Subcutaneous adipose tissue (tissue), 4 donors: ENCODE data around the gene RAB44. TPM values are rescaled to one million over a fixed set of nuclear protein-coding genes. Genes with fewer than 3 reads are reported as not detected.

ENCODE experiments used
- total RNA-seq, 4 donors: library from RNA; depleted of rRNA; stranded (reverse); fragments of >200 nt; gene quantifications; one replicate each; pipeline ENCODE4 v1.1.0, GENCODE V29; 2016
- TF ChIP-seq, protein P1 (sequence below): fragments of 450-650 bp; IDR thresholded peaks from one replicate; pipeline ENCODE4 v1.5.1; 2016; ENCODE audit warnings: low read depth, mild to moderate bottlenecking, control low read depth, antibody characterized with exemption, moderate library complexity

The RAB44 gene
- total RNA-seq, 4 donors from 2014 or later = 0.51 to 1.3 (median 0.82) TPM; not detected in 1

- TF ChIP-seq, protein P1, sequence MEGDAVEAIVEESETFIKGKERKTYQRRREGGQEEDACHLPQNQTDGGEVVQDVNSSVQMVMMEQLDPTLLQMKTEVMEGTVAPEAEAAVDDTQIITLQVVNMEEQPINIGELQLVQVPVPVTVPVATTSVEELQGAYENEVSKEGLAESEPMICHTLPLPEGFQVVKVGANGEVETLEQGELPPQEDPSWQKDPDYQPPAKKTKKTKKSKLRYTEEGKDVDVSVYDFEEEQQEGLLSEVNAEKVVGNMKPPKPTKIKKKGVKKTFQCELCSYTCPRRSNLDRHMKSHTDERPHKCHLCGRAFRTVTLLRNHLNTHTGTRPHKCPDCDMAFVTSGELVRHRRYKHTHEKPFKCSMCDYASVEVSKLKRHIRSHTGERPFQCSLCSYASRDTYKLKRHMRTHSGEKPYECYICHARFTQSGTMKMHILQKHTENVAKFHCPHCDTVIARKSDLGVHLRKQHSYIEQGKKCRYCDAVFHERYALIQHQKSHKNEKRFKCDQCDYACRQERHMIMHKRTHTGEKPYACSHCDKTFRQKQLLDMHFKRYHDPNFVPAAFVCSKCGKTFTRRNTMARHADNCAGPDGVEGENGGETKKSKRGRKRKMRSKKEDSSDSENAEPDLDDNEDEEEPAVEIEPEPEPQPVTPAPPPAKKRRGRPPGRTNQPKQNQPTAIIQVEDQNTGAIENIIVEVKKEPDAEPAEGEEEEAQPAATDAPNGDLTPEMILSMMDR = no peak
Observed at GRCh38 chr6:36753671-36754405, 56.2 kb downstream of the RAB44 start.

DNA sequence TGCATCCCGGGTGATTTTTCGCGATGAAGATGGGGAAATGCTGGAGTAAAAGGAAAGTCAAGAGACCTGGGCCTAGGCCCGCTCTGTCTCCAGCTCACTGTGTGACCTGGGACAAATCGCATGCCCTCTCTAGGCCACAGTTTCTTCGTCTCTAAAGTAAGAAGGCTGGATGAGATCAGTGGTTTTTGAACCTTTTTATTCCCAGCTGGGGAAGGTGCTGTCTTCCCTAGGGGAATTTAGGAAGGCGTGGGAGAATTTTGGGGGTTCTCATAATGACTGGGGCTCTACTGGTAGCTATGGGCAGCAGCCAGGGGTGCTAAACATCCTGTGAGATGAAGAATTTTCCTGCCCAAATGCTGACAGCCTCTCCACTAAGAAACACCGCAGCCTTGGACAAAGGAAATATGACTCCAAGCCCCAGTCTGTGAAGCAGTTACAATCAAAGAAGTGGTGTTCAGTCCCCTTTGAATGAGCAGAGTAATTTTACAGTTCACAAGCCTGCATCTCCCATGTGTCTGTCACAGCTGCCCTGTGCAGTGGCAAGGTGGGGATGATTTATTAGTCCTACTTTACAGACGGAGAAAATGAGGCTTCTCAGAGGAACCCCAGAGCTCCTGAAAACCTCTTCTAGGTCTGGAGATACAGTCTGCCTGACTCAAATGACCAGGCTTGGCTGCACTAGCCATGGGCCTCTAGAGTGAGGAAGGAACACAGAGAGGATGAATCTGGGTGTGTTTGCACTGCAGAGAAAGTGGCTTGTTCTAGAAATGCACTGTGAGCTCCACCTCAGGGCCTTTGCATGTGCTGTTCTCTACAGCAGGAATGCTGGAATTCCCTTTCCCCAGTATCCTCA is 57.2 kb downstream of the RAB44 start:
- TF ChIP-seq, protein P1 = no peak

DNA sequence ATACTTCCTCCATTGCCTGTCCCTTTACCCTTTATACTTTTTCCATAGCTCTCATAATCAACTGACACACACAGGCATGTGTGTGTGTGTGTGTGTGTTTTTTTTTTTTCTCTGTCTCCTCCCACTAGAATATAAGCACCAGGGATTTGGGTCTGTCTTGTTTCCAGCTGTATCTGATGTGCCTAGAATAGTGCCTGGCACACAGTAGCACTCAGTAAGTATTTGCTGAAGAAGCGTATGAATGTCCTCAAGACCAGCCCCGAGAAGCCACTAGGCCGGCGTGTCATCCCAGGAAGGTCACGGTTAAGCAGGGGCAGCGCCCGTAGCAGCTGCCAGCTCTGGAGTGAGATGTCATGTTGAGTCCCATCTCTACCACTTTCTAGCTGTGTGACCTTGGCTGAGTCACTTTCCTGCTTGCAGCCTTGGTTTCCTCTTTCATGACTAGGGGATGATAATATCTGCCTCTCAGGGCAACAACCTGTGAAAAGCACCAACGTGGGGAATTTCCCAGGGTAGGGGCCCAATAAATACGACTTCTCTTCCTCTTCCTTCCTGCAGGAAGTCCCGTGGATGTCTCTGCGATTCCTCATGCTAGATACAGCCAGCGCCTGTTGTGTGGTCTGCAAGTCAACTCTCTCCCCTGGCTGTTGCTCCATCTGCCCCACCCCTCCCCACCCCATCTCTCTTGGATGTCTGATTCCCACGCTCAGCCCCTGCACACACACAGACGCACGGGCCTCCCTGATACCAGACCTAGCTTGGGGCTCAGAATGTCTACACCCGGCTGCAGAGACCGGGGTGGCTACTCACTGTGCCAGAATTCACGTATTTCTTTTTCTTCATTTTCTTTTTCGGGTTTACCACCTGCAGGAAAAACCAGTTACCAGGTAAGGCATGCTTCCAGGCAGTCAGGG is 58.1 kb downstream of the RAB44 start:
- TF ChIP-seq, protein P1 = no peak

- TF ChIP-seq, protein P1 = no peak
Observed at GRCh38 chr6:36756786-36757185, 59.2 kb downstream of the RAB44 start.

DNA sequence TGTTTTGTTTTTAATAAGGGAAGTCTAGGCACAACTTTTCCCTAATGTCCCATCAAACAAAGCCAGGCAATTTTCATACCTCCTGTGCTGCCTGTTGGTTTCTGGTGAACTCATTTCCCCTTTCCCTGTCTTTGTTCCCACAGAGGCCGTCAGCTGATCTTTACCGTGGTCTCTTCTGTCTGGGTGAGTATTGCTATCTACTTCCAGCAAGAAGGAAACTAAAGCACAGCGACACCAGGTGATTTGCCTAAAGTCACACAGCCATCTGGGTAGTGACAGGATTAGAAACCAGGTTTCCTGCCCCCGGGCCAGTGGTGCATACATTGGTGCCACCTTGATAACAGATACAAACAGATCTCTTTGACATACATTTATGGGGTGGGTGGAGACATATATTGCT is 59.6 kb downstream of the RAB44 start:
- TF ChIP-seq, protein P1 = no peak

DNA sequence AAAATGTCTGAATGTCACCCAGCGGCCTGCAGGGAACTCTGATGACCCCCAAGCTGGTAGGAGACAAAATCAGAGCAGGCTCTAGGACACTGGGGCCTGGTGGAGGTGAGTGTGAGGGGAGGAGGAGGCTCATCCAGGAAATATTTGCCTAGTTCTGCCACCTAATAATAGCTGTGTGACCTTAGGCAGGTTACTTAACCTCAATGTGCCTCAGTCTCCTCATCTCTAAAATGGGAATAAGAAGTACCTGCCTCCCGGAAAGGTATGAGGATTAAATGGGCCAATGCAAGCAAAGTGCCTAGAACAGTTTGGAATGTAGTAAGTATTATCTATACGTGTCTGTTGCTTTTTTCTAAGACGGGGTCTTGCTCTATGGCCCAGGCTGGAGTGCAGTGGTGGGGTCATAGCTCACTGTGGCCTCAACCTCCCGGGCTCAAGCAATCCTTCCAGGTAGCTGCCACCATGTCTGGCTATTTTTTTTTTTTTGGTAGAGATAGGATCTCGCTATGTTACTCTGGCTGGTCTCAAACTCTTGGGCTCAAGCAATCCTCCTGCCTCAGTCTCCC is 60.4 kb downstream of the RAB44 start:
- TF ChIP-seq, protein P1 = no peak
